Stimulated activated CD8-positive, alpha-beta memory T cell treated with anti-CD3 and anti-CD28 coated beads, Interleukin-7, amount 100 ng/mL, for 48 hours (primary cell): Measurements from ENCODE around the gene ZBTB20.
A peak's percentile ranks its signal among the peaks of the same experiment; 100 is the strongest.

ENCODE experiments used
- DNase-seq, 2 donors: peaks; one replicate each; pipeline ENCODE4 v3.0.0-alpha.2; 2020; ENCODE audit warnings: low read depth in 1 of 2; ENCODE audit errors: extremely low read depth in 1 of 2

Gene ZBTB20

DNA sequence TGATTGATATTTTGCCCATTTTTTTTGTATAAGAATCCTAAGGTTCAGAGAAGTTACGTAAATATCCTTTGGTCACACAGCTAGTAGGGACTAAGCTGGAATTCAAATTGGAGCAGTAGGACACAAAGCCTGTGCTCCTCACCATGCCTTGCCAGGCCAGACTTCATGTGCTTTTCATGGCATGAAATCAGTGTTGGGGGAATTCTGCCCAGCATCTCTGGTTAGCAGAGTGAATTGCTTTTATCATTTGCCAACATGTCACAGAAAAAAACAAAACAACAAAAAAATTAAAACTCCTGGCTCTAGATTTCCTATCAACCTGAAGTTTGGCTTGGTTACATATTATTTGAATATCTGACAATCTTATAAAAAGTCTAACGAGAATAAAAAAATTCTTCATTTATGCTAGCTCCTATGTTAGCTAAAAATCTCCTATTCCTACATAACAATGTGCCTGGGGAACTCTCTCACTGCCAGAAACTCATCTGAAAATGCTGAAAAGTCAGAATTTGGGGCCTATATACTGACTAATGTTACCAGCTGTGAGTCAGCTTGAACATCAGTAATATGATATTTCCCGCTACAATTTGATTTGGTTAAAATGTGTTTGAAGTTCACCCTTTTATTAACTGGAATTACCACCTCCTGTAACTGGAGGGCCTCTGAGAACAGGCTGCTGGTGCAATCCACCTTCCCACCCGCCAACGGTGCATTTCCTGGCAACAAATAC lies 711.5 kb downstream of the ZBTB20 start:
- no peak for DNase-seq

DNA sequence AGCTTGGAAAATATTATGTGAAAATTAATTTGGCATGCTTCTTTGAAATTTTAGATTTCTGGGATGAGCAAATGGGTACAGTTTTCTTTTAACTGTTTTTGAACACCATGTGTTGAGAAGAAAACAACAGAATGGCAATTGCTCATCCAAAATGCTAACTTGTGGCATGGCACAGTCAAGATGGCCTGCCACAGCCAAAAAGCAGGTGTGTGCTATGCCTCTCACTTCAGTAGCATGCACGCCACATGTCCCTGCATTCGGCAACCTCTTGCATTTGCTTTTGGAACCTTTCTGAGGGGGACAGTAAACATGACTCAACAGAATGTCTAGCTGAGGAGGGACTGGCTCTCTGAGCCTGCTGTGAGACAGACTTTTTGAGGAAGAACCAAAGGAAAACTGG lies 714.8 kb downstream of the ZBTB20 start:
- no peak for DNase-seq

DNA sequence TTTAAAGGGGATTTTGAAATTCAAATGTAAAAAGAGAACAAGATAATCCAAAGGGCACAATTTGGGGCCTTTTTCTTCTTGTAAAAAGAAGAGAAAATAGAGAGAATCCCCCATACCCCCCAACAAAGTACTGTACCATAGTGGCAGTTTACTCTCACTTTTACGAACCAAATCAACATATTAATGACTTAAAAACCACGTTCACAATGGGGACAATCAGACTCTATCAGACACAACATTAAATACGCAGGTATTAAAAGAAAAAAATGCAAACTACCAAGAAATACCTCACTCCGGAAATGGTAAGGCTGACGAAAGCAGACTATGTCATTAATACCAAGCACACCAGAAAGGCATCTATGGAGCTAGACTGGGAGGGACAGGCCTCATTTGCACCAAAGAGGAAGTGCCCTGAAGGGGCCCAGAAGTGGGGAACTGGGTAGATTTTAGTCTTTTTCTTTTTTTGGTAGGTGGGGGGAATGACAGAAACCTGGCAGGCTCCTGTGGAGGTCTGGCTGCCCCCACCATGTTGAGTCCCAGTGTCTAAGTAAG lies 719.0 kb downstream of the ZBTB20 start:
- DNase-seq = no peak

DNA sequence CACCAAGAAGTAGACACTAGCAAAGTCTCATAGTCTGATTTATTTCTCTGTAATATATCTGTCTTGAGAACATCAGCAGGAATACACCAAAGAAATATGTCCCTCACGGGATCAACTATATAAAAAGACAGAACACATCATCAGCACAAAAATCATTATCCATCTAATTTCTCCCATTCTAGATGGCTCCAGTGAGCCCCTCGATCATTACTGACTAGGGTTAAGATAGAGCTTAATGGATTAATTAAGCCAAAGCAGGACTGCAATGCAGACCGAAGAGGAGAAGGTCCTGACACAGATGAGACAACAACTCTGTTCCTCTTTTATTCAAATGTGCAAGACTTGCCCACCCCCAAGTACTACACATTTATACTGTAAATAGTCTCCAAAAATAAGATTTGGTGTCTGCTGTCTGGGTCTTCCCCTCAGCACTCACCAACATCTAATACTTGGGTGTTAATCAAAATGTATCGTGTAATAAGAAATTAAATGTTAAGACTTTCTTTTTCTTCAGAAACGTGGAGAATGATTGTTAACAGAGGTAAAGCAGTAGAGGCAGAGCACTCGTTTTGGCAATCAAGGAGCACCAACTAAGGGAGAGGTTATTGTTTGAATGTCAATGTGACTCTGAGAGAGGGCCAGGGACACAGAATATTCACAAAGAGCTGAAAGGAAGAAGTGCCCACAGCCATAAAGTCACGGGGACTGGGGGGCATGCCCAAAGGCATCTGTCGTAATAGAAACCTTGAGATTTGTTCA lies 719.6 kb downstream of the ZBTB20 start:
- no peak for DNase-seq

DNA sequence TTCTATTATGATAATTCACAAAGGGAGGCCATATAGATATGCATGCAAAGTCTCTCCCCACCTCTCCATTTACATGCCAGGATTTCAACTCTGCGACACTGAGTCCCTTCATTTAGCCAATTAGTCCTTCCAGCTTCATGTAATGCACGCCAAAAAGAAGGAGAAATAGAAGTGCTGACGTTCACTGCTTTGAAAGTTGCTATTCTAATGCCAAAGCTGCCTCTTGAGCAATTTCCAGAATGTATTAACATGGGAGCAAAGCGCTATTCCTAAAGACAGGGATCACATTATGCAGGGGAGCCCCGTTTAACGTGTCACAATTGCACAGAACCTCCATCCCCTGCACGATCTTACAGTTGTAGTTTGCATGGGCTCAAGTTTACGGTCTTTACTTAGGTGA lies 722.8 kb downstream of the ZBTB20 start:
- DNase-seq = no peak

DNA sequence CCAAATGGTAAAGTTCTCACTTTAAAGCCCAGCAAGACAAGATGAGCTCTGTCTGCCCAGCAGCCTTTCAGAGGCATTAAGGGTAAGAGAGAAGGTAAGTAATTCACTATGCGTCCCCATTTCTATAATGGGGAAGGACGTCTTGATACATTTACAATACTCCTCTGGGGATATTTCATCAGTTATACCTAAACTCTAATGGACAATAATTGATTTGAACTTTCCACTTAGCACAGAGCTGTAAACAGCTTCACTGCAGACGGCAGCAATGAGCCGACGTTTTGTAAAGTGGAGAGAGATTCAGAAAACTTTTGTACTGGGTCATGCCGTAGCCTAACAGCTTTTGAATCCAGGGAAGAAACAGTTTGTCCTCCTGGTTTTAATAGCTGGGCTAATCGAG lies 725.9 kb downstream of the ZBTB20 start:
- DNase-seq = no peak

DNA sequence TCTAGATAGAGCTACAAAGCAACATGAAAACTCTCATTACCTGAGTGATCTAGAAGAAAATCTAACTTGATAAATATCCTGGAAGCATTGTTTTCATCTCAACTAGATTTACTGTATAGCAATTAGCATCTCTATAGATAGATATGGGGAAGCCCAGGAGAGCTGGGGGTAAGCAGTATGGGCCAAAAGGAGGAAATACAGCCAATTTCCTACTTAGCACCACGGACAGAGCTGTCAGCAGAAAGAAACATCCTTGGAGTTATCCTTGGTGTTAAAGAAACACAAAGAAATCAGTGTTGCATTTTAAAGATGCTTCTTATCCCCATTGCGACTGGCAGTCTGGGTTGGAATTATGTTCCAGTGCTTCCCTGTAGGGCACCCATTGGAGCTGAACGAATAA lies 727.0 kb downstream of the ZBTB20 start:
- no peak for DNase-seq

DNA sequence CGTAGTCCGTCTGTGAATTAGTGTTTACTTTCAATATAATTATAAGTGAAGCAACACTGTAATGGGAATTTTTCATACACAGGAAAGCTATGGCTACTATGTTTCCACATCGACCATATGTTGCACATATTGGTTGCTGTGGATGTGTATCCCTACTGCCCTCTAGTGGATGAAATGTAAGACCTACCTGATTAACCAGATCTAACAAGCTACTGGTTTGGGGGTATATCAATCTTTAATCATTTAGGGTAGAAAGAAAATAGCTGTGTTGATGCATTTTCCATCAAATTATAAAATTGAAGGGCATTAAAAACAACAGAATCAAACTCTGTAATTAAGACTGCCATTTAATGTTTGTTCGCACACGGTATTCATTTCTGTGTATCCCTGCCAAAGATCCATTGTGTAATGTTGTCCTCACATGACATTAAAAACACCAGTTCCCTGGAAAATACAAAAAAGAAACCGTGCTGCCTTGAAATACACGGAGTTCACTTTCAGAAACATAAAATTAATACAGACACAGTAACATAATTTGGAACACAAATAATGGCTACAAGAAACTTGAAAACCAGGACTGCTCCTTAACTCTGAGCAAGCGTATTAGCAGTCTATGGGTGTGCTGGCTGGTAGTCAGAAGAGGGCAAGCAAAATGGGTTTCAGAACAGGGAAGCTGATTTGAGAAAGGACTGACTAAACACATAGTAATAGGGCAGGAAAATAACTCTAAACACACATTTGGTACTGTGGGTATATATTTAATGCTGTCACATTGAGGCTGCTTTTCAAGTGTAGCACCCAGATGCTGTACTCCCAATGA lies 728.2 kb downstream of the ZBTB20 start:
- no peak for DNase-seq

DNA sequence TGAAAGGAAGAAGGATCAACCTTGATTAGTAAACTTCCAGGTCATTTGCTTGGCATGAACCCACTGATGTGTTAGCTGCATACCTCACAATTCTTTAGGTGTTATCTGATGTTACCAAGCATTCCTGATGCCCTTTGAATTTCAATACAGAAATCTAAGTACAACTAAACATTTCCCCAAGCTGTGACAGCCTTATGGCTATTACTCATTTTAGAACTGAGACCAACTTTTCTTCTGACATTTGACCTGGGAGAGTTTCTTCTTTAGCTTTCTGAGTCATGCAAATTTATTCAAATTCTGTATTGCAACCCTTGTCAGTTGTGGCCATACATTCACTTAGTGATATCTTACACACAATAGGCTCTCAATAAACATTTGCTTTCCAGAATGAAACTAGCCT lies 729.0 kb downstream of the ZBTB20 start:
- DNase-seq = no peak

DNA sequence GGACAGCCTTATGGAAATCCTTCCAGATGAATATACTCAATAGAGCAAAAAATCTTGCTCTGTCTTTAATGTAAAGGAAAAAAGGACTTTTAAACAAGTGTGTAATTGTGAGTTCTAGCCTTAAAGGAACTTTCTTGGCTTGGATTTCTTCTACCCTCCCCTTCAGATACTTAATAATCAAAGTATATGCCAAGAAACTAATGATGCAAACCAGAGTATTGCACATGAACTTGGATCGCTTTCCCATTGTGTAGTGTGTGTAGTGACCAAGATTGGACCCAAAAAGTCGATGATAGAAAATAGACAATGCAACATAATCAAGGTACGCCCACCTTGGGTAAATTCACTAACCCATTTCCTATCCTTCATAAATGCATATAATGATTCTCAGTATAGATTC lies 729.4 kb downstream of the ZBTB20 start:
- no peak for DNase-seq

DNA sequence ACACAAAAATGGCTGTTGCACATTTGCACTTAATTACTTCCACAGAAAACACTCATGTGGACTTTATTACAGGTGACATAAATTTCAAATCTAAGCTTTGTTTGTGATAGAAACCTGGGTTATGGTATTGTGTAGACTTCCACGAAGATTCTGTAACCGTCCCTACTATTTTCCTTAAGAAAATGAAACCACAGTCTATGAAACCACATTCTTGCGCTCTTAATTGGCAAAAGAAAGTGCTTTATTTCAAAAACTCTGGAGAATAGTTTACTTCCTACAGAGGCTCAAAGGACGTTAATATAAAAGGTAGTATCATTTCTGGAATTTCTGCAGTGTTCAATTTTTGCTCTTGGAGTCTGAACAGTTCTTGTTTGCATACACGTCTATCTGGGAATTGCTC lies 729.8 kb downstream of the ZBTB20 start:
- DNase-seq = no peak

DNA sequence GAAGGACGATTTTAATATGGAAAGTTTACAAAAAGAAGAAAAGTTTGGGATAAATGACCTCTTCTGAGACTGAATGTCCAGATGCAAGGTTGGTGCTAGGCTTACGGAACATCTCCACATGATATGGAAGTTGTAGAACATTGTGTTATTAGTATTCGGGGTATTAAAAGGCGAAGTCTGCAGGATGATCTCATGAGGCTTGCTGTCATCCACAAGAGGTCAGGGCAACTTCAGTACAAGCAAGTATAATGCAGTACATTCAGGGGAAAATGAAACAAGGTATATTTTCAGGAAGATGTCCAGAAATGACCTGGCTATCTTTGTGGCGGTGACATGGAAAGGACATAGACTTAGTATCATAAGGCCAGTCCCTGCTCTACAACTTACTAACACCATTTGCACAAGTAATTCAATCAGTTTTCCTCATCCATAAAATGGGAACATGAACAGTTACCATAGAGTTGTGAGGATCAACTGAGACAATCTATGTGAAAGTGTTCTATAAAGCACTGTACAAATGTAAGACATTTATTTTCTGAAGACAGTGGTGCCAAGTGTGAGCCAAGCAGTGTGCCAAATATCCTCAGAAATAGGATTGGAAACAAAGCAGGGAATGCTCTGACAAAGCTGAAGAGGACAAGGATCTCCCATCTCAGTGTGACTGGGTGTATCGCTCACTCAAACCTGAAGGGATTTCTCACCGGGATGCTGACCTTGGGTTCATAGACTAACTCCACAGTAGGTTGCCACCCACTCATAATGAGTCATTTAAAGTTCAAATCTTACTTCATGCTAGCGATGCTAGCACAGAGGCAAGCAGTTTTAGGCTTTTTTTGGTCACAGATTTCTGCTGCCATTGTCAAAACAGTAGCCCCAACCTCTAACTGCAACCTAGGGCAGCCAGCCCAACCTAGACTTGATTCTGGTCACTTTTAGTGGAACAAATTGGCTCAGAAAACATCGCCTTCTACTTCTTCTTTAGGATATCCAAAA lies 735.0 kb downstream of the ZBTB20 start:
- DNase-seq = peak; percentile 4 to 23

DNA sequence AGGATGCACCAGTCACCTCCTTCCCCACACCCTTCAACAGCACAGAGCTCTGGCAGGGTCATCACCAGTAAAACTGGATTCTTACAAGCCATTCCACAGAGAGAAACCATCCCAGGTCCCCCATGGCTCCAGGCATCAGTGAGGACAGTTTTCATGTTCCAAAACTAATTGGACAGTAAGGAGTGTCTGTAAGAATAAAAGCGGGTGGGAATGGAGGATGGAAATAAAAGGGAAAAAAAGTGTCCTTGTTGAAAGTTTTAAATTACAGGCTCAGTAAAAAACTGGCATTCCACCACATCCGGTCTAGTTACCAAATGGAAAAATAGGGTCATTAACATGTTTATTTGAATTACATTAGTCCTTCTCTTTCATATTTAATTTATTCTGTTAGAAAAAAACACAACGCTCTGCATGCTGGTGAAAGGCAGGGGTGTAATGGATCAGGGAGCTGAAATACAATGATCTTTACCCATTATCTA lies 735.9 kb downstream of the ZBTB20 start:
- DNase-seq = no peak

DNA sequence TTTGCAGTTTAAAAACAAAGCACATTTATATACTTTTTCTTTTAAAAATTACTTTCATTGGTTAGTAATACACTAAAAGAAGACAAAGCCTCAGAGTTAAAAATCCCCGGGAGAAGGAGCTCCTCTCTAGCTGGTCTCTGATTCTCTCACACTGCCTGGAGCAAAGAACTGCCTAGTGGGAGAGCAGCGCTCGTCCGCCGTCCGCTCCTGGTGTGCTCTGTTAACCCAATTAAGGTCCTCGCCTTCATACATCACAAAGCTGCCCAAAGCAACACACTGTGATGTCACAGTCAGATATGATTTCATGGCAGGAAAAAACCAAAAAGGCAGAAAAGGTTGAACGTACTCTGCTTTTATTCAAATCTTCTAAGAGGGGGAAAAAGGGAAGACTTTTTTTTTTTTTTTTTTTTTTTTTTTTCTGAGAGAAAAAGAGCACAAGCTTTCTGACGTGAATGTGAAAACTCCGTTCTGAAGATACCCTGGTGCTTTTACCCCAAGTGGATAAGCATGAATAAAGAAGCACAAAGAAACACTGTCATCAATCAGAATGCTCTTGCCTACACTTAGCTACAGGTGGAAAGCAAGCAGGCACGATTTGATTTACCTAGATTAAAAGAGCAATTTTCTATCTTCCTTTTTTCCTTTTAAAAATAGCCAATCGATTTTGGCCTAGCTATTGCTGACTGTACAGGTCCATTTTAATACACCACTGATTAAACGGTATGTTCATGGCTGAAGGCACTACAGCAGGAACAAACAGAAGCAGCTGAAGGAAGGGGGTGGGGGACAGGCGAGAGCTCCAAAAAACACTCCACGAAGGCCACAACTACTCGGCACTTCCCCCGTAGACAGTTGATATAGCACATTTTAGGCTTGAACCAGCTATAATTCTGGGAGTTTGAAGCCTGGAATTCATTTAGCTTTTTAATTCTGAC lies 738.1 kb downstream of the ZBTB20 start:
- DNase-seq = no peak

DNA sequence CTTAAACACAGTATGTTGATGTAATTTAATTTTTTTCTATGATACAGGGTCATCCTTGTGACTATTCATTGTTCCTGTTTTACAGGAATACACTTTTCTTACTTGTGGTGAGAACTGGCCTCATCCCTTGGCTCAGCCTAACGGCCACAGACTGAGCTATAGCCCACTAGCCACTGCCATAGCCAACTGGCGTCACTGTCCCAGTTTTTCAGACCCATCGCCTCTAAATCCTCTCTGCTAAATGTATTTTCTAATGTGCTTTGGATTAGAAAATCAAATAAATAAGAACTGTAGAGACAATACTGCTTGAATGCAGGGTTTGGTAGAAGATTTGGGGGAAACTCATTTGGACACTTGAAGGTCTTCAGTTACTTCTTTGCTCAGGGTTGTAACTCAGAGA lies 740.2 kb downstream of the ZBTB20 start:
- DNase-seq = no peak

DNA sequence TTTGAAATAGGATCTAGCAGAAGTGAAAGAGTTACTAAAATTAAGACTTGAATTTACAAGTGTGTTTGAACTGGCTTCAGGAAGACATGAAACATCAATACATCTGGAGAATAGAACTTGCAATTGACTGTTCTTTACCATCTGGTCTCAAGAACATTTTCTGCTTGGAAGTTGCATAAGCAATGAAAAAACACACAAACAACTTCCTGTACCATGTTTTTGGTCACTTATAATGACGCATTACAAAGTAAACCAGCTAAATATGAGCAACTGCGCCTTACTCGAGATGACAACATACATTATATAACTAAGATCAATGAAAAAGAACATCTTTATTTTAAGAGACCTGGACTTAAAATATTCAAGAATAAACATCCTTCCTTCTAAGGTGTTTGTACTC lies 740.8 kb downstream of the ZBTB20 start:
- no peak for DNase-seq

DNA sequence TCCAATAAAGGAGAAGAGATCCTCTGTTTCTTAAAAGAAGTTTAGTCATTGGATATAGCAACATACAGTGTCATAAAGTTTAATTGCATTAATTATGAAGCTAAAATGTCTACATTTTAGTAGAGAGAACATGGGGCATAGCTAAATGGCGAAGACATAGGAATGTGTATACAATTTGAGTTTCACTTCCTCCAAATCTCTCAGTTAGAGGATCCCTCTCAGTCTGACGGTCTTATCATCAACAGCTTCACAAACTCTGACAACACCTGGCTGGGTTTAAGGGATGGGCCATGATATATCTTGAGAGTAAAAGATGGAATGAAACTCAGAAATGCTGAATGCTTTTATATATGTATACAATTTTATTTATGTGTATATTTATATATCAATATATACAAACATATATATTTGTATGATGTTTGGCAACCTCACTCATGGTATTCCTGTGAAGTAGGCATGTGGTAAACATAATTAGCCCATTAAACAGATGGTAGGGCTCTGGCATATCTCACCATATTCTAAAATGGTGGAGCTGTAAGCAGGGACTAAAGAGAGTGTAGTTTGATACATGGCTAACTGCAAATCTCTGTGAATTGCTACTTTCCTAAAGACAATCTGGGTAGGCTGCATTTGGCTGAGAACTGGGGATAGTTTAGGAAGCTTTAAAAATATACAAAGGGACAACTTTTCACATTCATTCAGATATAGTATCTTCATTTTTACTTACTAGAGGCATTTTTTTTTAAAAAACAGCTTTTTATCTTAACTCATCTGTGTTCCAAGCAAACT lies 741.7 kb downstream of the ZBTB20 start:
- DNase-seq = no peak

DNA sequence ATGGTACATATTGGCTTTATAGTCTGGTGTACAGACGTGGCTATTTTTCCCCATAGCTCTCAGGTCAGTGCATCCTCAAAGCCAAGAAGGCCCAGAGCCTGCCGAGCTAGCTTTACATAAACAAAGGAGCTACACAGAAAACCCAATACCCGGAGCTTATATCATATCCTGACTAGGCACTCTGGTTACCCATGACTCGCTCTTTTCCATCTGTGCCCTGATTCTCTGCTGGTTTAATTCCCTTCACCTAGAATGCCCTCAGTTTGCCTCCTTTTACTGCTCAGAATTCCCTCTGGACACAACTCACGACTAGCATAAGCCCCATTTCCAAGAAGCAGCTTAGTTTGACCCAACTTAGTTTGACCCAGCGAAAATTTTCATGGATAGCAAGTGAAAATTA lies 742.5 kb downstream of the ZBTB20 start:
- DNase-seq = no peak
